Ureter (tissue), 1 donor: Measurements from ENCODE around the gene SETD1A. TPM values are rescaled to one million over a fixed set of nuclear protein-coding genes. Genes with fewer than 3 reads are reported as not detected.

Source experiments
- DNase-seq: peaks from one replicate; pipeline ENCODE4 v3.0.0-alpha.2; 2020; ENCODE audit warnings: low spot score
- total RNA-seq: library from RNA; stranded (reverse); gene quantifications from one replicate; pipeline ENCODE4 v1.2.4, GENCODE V29; 2023
- donor health status: DM: yes; HTN: yes; CAD: no.

The SETD1A gene
- total RNA-seq, 1 donor from 2014 or later, result 19.6 TPM

GRCh38 chr16:30953511-30954124 is 3.9 kb upstream of the SETD1A start:
- DNase-seq, result no peak

GRCh38 chr16:30954993-30955392 is 2.6 kb upstream of the SETD1A start:
- DNase-seq, result no peak

GRCh38 chr16:30956601-30957455 is 726 bp upstream of the SETD1A start:
- peak; percentile 89 for DNase-seq

GRCh38 chr16:30958175-30959079 is 873 bp downstream of the SETD1A start:
- DNase-seq, result peak; percentile 59

- no peak for DNase-seq
Observed at GRCh38 chr16:30961384-30961783, 3.8 kb downstream of the SETD1A start.

- DNase-seq, result no peak
Observed at GRCh38 chr16:30963925-30964511, 6.5 kb downstream of the SETD1A start.

DNA sequence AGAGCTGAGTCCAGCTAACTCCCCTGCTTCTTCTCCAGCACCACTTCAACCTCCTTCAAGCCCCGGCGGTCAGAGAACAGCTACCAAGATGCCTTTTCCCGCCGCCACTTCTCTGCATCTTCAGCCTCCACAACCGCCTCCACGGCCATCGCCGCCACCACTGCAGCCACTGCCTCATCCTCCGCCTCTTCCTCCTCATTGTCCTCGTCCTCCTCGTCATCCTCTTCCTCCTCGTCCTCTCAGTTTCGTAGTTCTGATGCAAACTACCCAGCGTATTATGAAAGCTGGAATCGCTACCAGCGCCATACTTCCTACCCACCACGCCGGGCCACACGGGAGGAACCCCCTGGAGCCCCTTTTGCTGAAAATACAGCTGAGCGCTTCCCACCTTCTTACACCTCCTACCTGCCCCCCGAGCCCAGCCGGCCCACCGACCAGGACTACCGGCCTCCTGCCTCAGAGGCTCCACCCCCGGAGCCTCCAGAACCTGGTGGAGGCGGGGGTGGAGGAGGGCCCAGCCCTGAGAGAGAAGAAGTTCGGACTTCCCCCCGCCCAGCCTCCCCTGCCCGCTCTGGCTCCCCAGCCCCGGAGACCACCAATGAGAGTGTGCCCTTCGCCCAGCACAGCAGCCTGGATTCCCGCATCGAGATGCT is 7.1 kb downstream of the SETD1A start:
- no peak for DNase-seq

GRCh38 chr16:30965436-30965835 is 7.9 kb downstream of the SETD1A start:
- no peak for DNase-seq

- no peak for DNase-seq
Observed at GRCh38 chr16:30966033-30966619, 8.6 kb downstream of the SETD1A start.

DNA sequence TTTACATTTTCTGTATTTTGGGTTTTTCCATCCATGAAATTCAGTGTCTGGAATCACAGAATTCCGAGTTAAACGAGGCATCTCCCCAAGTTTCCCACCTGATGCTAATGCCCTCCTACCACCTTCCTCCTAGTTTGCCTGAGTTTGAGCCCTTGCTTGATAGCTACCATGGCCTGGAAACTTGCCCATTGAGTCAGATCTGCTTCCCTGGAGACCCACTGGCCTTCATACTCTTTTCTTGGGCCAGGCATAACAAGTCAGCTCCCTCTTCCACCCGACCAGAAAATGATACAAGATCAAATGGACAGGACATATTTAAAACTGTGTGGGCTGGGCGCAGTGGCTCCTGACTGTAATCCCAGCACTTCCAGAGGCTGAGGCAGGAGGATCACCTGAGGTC is 10.2 kb downstream of the SETD1A start:
- no peak for DNase-seq

GRCh38 chr16:30969246-30969842 is 11.8 kb downstream of the SETD1A start:
- DNase-seq, result no peak

DNA sequence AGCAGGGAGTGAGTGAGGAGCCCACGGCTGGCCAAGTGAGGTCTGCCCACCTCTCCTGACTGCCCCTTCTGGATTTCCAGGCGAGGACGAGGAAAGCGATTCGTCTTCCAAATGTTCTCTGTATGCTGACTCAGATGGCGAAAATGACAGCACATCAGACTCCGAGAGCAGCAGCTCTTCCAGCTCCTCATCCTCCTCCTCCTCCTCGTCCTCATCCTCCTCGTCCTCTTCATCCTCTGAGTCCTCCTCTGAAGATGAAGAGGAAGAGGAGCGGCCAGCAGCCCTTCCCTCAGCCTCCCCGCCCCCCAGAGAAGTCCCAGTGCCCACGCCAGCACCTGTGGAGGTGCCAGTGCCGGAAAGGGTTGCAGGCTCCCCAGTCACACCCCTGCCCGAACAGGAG is 13.7 kb downstream of the SETD1A start:
- DNase-seq, result no peak

- no peak for DNase-seq
Observed at GRCh38 chr16:30972872-30973271, 15.3 kb downstream of the SETD1A start.

GRCh38 chr16:30974348-30974747 is 16.8 kb downstream of the SETD1A start:
- no peak for DNase-seq

DNA sequence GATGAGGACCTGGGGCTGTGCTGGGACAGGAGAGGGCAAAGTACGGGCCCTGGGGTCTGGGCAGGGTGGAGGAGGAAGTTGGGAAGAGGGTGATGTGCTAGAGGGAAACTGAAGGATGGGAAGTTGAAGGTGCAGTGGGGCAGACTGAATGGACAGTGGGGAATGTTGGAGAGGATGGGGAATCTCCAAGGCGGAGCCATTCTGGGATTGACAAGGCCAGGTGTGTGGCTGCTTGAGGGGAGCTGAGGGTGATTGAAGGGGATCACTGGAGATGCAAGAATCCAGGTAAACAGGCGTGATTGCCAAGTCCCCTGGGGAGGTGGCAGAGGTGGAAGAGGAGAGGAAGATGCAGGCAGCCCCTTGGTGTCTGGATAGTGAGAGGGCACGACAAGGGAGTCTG is 18.9 kb downstream of the SETD1A start:
- DNase-seq, result no peak

- no peak for DNase-seq
Observed at GRCh38 chr16:30977502-30977901, 19.9 kb downstream of the SETD1A start.

DNA sequence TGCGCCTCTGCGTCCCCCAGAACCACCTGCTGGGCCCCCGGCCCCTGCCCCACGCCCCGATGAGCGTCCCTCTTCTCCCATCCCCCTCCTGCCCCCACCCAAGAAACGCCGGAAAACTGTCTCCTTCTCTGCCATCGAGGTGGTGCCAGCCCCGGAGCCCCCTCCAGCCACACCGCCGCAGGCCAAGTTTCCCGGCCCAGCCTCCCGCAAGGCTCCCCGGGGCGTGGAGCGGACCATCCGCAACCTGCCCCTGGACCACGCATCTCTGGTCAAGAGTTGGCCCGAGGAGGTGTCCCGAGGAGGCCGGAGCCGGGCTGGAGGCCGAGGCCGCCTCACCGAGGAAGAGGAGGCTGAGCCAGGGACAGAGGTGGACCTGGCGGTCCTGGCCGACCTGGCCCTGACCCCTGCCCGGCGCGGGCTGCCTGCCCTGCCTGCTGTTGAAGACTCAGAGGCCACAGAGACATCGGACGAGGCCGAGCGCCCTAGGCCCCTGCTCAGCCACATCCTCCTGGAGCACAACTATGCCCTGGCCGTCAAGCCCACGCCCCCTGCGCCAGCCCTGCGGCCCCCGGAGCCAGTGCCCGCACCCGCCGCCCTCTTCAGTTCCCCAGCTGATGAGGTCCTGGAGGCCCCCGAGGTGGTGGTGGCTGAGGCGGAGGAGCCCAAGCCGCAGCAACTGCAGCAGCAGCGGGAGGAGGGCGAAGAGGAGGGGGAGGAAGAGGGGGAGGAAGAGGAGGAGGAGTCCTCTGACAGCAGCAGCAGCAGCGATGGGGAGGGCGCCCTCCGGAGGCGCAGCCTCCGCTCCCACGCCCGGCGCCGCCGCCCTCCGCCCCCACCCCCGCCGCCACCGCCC is 21.8 kb downstream of the SETD1A start:
- DNase-seq, result no peak

- DNase-seq, result no peak
Observed at GRCh38 chr16:30980023-30980371, 22.4 kb downstream of the SETD1A start.

DNA sequence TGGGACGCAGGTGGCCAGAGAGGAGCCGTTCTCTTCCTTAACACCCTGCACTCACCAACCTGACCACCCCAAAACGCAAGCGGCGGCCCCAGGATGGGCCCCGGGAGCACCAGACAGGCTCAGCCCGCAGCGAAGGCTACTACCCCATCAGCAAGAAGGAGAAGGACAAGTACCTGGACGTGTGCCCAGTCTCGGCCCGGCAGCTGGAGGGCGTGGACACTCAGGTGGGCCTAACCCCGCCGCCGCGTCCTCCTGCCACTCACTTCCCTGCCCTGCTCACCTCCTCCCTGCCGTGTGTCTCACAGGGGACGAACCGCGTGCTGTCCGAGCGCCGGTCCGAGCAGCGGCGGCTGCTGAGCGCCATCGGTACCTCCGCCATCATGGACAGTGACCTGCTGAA is 22.9 kb downstream of the SETD1A start:
- no peak for DNase-seq

DNA sequence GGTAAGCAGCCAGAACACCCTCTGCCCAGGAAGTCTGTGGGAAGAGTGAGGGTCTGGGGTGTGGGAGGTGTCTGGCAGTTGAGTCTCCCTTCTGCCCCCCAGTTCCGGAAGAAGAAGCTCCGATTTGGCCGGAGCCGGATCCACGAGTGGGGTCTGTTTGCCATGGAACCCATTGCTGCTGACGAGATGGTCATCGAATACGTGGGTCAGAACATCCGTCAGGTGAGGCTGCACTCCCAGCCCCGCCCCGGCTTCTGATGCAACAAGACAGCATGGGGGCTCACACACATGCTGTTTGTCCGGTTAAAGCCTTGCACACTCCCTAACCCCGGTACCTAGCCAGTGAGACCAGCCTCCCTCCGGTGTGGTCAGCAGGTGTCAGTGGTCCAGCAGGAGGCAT is 23.4 kb downstream of the SETD1A start:
- no peak for DNase-seq
